OCI-LY7 (cell line): ENCODE results near the gene ITGA2. TPM values are rescaled to one million over a fixed set of nuclear protein-coding genes. Genes with fewer than 3 reads are reported as not detected.

Experiments
- BruUV-seq: library from RNA; stranded (reverse); fragments of 400-500 nt; replicated peaks from 2 replicates; lab custom pipeline; 2021; lab: Mats Ljungman, UMichigan
- CTCF ChIA-PET: fragments of 300-600 bp; sonication (Branson Sonifier 250); formaldehyde crosslinking; loops from one replicate; lab custom pipeline; 2022; ENCODE audit warnings: antibody characterized with exemption; ENCODE audit not compliant: unreplicated experiment; lab: Charles Lee
- POLR2A ChIA-PET: fragments of 300-600 bp; sonication (Branson Sonifier 250); formaldehyde crosslinking; loops from one replicate; lab custom pipeline; 2022; ENCODE audit warnings: antibody characterized with exemption; lab: Charles Lee
- DNase-seq: peaks from one replicate; pipeline ENCODE4 v3.0.0-alpha.2; 2015; ENCODE audit warnings: low spot score
- H2AFZ ChIP-seq: fragments of 200-600 bp; sonication (generic), shearing (Covaris generic); 2 replicates; pipeline ENCODE4 v1.6.1; 2014; ENCODE audit warnings: mild to moderate bottlenecking, antibody characterized with exemption, low read length, moderate library complexity
- H3K27ac ChIP-seq: fragments of 200-600 bp; sonication (generic); 2 replicates; pipeline ENCODE4 v1.5.1; 2014; ENCODE audit warnings: mixed run types, low read depth, mild to moderate bottlenecking, moderate library complexity, low read length, inconsistent platforms; ENCODE audit not compliant: poor library complexity, severe bottlenecking
- H3K36me3 ChIP-seq: fragments of 200-600 bp; sonication (generic); 2 replicates; pipeline ENCODE4 v1.6.1; 2014; ENCODE audit warnings: mild to moderate bottlenecking, antibody characterized with exemption, low read length, moderate library complexity, mixed read lengths; ENCODE audit not compliant: insufficient read depth
- H3K4me1 ChIP-seq: fragments of 200-600 bp; sonication (generic); 2 replicates; pipeline ENCODE4 v1.5.1; 2014; ENCODE audit warnings: mild to moderate bottlenecking, low read length; ENCODE audit not compliant: insufficient read depth, poor library complexity, severe bottlenecking
- H3K4me2 ChIP-seq: fragments of 200-600 bp; sonication (generic); 2 replicates; pipeline ENCODE4 v1.6.1; 2014; ENCODE audit warnings: mild to moderate bottlenecking, low read length
- H3K4me3 ChIP-seq: fragments of 200-600 bp; sonication (generic); 2 replicates; pipeline ENCODE4 v1.5.1; 2014; ENCODE audit warnings: mild to moderate bottlenecking, low read depth, low read length; ENCODE audit not compliant: poor library complexity, severe bottlenecking
- H3K79me2 ChIP-seq: fragments of 200-600 bp; sonication (generic); 2 replicates; pipeline ENCODE4 v1.6.1; 2016; ENCODE audit warnings: low read depth, mild to moderate bottlenecking, low read length, moderate library complexity, mixed read lengths; ENCODE audit not compliant: insufficient read depth
- H3K9me2 ChIP-seq: fragments of 200-600 bp; sonication (generic); 2 replicates; pipeline ENCODE4 v1.6.1; 2016; ENCODE audit warnings: mild to moderate bottlenecking, low read length, mixed read lengths; ENCODE audit not compliant: insufficient read depth
- H3K9me3 ChIP-seq: fragments of 200-600 bp; sonication (generic); 2 replicates; pipeline ENCODE4 v1.6.1; 2014; ENCODE audit warnings: mild to moderate bottlenecking, mixed run types, low read length, mixed read lengths
- H4K20me1 ChIP-seq: fragments of 200-600 bp; sonication (generic); 2 replicates; pipeline ENCODE4 v1.6.1; 2014; ENCODE audit warnings: mild to moderate bottlenecking, antibody characterized with exemption, low read length, moderate library complexity, mixed read lengths; ENCODE audit not compliant: insufficient read depth
- EZH2phosphoT487 ChIP-seq: fragments of 200-600 bp; sonication (generic); IDR thresholded peaks from 2 replicates; pipeline ENCODE4 v1.6.1; 2018; ENCODE audit warnings: low read depth, borderline replicate concordance, mild to moderate bottlenecking, mixed run types, antibody characterized with exemption, low read length, moderate library complexity, mixed read lengths
- intact Hi-C: fragments of 100-400 bp; cut with micrococcal nuclease; formaldehyde crosslinking; loops from one replicate; pipeline ENCODE4 v1.10.0; 2022; ENCODE audit not compliant: unreplicated experiment
- total RNA-seq, 2 experiments: library from RNA; depleted of rRNA in 1 of 2; stranded (reverse); fragments of >200 nt in 1 of 2; shearing (Covaris generic) in 1 of 2; gene quantifications; 2 replicates each; pipeline ENCODE4 v1.2.3, GENCODE V29; 2014 to 2022
- TF ChIP-seq, protein P1 (sequence below): fragments of 200-600 bp; sonication (generic); conservative IDR thresholded peaks from 2 replicates; pipeline ENCODE4 v1.5.1; 2014; ENCODE audit warnings: mild to moderate bottlenecking, antibody characterized with exemption, low read length, moderate library complexity, mixed read lengths

The ITGA2 gene
- total RNA-seq, 2 experiments from 2014 or later: not detected

DNA sequence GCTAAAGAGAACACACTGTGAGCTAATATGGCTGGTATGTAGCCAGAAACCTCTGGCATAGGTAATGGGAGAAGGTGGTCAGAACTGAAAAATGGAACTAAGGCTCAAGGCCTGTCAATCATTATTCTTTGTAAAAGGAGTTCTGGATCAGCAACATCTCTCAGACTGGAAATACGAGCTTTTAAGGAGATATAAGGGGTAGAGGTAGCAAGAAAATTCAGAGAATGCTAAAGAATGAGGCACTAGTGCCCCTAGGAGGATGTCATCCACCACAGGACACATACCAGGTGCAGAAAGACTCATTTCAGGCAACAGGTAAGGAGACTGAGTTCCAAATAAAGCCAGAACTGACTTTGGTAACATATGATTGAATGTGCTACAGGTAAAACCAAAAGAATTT is 139.3 kb downstream of the ITGA2 start:
- no peak overlapping the region for H2AFZ ChIP-seq
- CTCF ChIA-PET: no interaction called here
- no peak overlapping the region for H3K4me2 ChIP-seq
- H3K9me2 ChIP-seq: no peaks in the 10 kb centered on the region
- no peaks in the 10 kb centered on the region for H3K4me1 ChIP-seq
- H3K36me3 ChIP-seq: no peaks in the 10 kb centered on the region
- POLR2A ChIA-PET: interaction anchor here (0.7 kb wide), 3 partner anchors 11 to 1365 kb away, joined by 4 read pairs; no protein-coding TSS in a partner anchor
- H3K79me2 ChIP-seq: no peaks in the 10 kb centered on the region
- no peaks in the 10 kb centered on the region for H4K20me1 ChIP-seq
- DNase-seq: no peak
- no peak overlapping the region for H3K4me3 ChIP-seq
- TF ChIP-seq, protein P1, sequence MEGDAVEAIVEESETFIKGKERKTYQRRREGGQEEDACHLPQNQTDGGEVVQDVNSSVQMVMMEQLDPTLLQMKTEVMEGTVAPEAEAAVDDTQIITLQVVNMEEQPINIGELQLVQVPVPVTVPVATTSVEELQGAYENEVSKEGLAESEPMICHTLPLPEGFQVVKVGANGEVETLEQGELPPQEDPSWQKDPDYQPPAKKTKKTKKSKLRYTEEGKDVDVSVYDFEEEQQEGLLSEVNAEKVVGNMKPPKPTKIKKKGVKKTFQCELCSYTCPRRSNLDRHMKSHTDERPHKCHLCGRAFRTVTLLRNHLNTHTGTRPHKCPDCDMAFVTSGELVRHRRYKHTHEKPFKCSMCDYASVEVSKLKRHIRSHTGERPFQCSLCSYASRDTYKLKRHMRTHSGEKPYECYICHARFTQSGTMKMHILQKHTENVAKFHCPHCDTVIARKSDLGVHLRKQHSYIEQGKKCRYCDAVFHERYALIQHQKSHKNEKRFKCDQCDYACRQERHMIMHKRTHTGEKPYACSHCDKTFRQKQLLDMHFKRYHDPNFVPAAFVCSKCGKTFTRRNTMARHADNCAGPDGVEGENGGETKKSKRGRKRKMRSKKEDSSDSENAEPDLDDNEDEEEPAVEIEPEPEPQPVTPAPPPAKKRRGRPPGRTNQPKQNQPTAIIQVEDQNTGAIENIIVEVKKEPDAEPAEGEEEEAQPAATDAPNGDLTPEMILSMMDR: no peak
- TF ChIP-seq EZH2phosphoT487: no peak
- no TSS peak for BruUV-seq
- no peaks in the 10 kb centered on the region for H3K9me3 ChIP-seq
- H3K27ac ChIP-seq: no peak overlapping the region
- intact Hi-C loops: no loop called here

DNA sequence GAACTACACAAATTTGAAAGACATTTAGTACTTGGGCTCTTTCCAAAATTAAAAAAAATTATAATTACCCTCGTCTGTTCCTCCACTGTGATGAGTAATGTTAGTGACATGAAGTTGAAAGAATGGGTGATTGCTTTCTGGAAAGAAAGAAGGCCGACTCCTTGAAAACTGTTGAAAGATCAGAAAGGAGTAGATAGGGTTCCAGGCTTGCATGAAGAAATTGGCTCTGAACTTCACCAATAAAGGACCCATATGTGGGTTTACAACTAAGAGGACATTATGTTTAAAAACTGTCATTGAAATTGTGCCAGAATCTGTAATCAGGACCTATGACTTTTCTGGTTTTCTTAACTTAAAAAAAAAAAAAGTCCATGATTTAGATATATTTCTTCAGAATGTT is 141.1 kb downstream of the ITGA2 start:
- Histone ChIP-seq H4K20me1 (no peaks in the 10 kb centered on the region), H3K79me2 (no peaks in the 10 kb centered on the region), H3K36me3 (no peaks in the 10 kb centered on the region), H3K9me3 (no peaks in the 10 kb centered on the region), H2AFZ (no peak overlapping the region), H3K9me2 (no peaks in the 10 kb centered on the region), H3K27ac (no peak overlapping the region), H3K4me3 (no peak overlapping the region), H3K4me2 (no peak overlapping the region), H3K4me1 (no peaks in the 10 kb centered on the region)
- DNase-seq: no peak
- CTCF ChIA-PET: no interaction called here
- POLR2A ChIA-PET: no interaction called here
- no TSS peak for BruUV-seq
- TF ChIP-seq, protein P1: no peak
- TF ChIP-seq EZH2phosphoT487: no peak
- intact Hi-C loops: no loop called here

DNA sequence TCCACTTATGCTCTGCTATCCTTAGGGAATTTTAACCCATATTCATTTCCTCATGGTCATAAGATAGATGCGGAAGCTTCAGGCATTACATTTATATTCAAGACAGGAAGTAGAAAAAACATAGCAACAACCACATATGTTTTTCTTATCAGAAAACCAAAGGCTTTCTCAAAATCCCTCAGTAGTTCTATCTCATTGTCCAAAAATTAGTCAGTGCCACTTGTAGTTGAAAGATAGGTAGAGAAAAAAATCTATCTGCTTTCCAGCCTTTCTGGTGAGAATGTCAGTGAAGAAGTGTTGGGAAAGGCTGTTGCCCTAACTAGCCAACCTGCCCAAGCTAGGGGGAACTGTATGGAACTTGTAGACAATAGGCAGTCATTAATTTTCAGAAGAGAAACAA is 143.9 kb downstream of the ITGA2 start:
- BruUV-seq: no TSS peak
- H4K20me1 ChIP-seq: no peaks in the 10 kb centered on the region
- no peaks in the 10 kb centered on the region for H3K4me1 ChIP-seq
- H3K27ac ChIP-seq: no peak overlapping the region
- DNase-seq: no peak
- H3K4me2 ChIP-seq: no peak overlapping the region
- no peaks in the 10 kb centered on the region for H3K79me2 ChIP-seq
- H3K4me3 ChIP-seq: no peak overlapping the region
- ChIA-PET POLR2A (interaction anchor here (1.3 kb wide), 1 partner anchor 23 kb away, joined by 3 read pairs; the partner anchor contains the start of gene MOCS2), CTCF (no interaction called here)
- no peak for TF ChIP-seq EZH2phosphoT487
- TF ChIP-seq, protein P1: no peak
- H2AFZ ChIP-seq: no peak overlapping the region
- intact Hi-C loops: no loop called here
- H3K9me2 ChIP-seq: no peaks in the 10 kb centered on the region
- no peaks in the 10 kb centered on the region for H3K36me3 ChIP-seq
- H3K9me3 ChIP-seq: no peaks in the 10 kb centered on the region

Other genes with a start within 250 kb of the ITGA2 start
- gene ITGA1, start 201.4 kb upstream of the ITGA2 start, total RNA-seq (2014; rRNA removed; shearing (Covaris generic)): not detected in 2 replicates
- gene ITGA1, start 201.4 kb upstream of the ITGA2 start, total RNA-seq (2022): not detected in 2 replicates
- gene PELO, start 201.4 kb upstream of the ITGA2 start, total RNA-seq (2014; rRNA removed; shearing (Covaris generic)): 11.1 and 13.0 TPM in 2 replicates
- 8.8 and 10.2 TPM in 2 replicates for gene PELO, start 201.4 kb upstream of the ITGA2 start, total RNA-seq (2022)
- gene MOCS2, start 120.4 kb downstream of the ITGA2 start, total RNA-seq (2014; rRNA removed; shearing (Covaris generic)): 11.6 and 12.1 TPM in 2 replicates
- 20.7 and 23.2 TPM in 2 replicates for gene MOCS2, start 120.4 kb downstream of the ITGA2 start, total RNA-seq (2022)